ENCODE results near the gene POLR1A.

The POLR1A gene

DNA sequence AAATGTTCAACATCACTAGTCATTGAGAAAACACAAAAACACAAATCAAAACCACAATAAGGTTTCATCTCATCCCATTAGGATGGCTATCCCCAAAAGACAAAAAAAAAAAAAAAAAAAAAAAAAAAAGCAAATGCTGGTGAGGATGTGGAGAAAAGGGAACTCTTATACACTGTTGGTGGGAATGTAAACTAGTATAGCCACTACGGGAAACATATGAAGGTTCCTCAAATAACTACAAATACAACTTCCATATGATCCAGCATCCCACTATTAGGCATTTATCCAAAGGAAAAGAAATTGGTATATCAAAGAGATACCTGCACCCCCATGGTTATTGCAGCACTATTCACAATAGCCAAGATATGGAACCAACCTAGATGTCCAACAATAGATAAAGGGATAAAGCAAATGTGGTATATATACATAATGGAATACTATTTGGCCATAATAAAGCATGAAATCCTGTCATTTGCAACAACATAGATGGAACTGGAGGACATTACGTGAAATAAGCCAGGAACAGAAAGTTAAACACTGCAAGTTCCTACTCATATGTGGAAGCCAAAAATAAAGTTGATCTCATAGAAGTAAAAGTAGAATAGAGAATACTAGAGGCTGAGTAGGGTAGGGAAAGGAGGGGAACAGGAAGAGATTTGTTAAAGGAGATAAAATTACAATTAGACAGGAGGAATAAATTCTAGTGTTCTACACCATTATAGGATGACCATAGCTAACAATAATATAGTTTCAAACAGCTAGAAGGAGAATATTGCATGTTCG, 8.4 kb downstream of the POLR1A start:
- DNase-seq (ENCODE audit: low read depth in 2 of 2): no peak

DNA sequence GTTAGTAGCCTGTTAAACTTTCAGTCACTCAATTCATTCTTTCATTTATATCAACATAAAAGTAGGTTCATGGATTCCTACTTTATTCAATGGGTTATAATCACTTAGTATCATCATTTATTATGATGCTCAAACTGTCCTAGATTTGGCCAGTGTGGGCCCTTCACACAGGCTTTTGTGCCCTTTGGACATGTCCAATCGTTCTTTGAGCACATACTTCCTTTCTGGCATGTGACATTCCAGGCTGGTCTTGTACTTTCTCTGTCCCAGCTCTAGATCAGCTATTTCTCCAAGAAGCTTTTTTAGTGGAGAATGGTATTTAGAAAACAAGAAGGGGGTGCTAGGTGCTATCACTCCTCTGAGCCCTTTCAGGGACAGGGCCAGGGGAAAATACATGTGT, 11.5 kb downstream of the POLR1A start:
- DNase-seq (ENCODE audit: low read depth in 2 of 2): no peak

DNA sequence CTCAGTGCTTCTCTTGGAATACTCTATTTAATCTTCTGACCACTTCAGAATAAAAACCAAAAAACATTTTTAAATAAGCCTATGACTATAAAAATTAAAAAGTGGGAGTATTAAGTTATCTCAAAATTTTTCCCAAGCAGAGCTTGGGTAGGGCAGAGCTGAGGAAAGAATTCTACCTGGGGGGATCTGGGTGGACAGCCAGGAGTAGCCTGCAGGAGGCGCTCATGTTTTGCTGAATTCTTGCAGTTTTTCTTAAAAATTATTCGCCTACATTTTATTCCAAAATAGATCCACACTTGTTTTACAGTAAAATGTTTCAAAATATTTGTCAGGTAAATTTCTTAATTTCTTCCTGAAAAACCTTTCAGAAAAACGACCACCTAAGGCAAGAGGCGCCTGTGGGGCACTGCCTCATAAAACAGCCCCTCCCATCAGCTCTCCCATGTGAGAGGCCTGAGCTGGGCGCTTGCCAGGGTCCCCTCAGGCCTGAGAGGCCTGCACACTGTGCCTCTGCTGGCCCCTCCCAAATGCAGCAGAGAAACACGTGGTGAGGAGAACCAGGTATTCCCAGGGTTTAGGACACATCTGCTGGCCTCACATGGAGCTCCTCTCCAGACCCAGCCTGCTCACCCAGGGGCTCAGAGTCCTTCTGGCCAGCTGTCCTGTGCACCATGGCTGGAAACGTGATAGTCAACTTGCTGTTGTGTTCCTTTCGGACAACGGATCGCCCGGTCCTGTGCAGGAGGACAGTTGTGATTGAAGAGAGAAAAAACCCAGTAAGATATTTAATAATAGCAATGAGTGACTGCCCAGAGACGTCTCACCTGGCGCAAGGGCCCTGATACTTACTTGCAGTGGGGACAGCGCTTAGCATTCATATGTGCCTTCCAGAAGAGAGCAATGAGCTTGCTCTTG, 17.5 kb downstream of the POLR1A start:
- no peak for DNase-seq (ENCODE audit: low read depth in 2 of 2)

DNA sequence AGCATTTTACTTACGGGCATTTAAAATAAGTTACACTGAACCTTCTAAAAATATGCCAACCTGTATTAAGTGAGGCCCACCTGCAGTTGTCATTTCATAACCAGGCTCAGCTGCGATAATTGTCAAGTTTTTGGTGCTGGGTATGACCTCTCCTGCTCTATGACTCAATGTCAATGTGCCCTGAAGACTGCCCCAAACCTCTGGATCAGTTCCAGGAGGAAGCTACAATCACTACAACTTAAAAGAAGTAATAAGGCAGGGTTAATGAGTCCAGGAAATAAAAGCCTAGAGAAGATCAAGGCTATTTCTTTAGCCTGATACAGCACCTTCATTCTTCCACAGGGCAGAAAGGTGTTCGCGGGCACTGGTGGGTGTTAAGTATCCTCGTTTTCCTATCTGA, 22.9 kb downstream of the POLR1A start:
- no peak for DNase-seq (ENCODE audit: low read depth in 2 of 2)

DNA sequence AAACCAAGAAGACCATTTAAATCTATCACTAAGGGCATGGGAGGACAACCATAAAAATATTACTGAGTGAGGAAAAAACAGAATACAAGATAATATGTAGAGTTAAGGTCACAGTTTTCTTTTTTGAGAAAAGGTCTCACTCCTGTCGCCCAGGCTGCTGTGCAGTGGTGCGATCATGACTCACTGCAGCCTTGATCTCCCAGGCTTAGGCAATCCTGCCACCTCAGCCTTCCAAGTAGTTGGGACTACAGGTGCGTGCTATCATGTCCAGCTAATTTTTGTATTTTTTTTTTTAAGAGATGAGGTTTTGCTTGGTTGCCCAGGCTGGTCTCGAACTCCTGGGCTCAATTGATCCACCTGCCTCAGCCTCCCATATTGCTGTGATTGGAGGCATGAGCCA, 24.0 kb downstream of the POLR1A start:
- DNase-seq (ENCODE audit: low read depth in 2 of 2): no peak

DNA sequence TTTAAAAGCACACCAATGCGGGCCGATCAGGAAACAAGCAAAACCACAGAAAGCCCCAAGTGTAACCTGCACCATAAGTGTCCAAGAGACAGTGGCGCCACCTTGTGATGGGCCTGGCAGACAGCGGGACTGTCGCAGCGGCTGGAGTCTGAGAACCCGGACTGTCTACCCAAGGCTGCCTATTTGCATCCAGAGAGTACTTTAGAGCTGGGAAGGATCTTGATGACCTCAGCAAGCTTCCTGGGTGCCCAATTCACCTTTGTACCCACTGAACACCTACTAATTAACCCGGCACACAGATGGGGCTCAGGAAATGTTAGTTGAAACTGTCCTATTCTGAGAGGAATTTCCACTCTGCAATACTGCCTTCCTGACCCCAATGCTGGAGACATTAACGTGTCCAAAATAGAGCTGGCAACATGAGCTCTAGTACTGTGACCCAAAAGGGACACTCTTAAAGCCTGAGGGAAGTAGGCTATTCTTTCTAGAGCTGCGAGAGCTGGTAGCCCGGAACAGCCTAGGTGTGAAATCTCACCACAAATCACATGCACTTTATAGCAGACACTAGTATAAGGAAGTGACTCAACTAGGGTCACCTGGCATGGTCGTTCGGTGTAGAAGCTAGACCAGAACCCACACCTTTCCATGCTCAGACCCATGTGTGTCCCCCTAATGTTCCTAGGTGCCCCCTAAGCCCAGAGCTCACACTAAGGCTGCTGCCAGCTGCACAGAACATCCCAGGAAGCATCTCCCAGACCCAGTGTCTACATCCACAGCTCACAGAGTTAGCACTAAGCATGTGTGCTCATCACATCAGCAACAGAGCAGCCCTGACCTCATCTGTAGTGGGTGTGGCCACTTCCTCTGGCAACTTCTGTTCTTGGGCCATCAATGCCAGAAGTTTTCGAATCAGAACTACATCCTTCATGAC, 25.4 kb downstream of the POLR1A start:
- peak; percentile 27 to 36 for DNase-seq (ENCODE audit: low read depth in 2 of 2)

DNA sequence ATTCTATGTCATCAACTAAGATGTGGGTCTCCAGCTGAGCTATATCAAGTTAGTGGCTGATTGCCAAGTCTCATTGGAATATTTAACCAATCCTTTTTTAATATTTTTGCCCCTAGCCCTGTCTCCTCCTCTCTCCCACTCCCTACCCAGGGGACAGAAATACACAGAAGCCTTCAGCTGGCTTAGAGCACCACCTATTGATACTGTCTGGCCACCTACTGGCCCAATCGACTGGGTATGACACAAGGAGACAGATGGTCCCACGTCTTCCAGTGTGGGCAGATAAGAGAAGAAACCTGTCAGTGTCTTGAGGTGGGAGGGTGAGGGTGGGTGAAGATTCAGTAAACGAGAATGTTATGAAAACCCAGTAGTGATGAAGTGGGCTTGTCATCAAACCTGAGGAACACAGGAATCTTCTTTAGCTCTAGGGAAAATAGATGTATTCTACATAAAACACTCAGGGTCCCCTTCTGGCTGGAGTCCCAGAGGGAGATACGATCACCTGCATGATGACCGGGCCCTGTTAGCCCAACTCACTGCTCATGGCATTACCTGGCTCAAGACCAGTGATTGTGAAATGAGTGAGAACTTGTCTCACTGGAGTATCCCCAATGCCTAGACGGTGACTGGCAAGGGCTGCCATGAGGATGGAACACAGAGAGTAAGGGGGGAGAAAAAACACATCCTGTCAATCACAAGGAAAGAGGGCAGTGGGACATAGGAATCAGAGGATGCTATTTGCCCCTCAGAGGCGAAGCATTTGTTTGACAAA, 26.7 kb downstream of the POLR1A start:
- peak; percentile 32 to 33 for DNase-seq (ENCODE audit: low read depth in 2 of 2)

DNA sequence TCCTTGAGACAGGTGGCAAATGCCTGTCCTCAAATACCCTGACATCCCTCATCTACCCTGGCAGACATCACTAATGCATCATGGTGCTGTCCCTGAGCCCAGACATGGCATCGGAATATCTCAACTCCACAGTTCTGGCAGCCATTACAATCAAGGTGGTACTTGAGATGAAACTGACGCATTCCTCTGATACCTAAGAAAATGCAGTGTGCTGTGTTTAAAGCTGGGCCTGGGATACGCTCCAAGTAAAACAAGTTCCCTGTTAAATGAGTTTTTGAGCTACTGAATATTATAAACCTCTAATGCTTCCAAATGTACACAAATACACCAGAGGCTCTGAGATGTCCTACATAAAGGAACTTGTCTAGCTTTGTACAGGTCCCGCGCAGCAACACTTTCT, 29.8 kb downstream of the POLR1A start:
- no peak for DNase-seq (ENCODE audit: low read depth in 2 of 2)

DNA sequence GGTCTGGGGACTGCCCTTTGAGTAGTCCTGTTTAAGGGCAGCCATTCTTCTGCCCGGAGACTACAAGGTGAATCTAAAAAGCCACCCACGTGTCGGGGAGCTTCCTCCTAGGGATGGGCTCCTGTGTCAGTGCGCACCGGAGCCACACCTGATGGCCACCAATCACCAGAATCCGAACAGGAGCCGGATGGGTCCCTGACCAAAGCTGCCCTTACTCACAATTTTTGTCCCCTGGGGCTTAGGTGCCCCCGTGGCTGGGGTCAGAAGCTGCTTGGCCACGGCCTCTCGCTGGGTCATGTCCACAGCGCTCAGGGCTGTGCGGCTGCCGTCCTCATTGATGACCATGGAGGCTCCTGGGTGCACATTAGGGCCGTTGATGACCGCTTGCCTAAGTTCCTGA, 30.9 kb downstream of the POLR1A start:
- DNase-seq (ENCODE audit: low read depth in 2 of 2): no peak

DNA sequence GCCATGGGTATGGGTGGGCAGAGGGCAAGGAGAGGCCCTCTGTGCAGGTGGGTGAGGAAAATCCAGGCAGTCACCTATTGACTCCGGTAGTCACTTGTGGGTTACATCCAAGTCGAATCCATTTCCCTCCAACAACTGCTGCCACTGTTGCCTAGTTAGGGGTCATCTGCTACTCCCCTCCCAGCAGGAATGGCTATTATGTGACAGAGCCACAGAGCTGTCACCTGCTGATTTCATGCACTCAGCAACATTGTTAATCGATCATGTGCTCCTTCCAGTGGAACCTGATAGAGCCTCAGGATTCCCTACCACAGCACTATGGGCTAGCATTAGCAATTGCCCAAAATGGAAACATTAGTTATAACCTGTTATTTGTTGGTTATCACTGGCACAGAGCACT, 31.4 kb downstream of the POLR1A start:
- DNase-seq (ENCODE audit: low read depth in 2 of 2): no peak

DNA sequence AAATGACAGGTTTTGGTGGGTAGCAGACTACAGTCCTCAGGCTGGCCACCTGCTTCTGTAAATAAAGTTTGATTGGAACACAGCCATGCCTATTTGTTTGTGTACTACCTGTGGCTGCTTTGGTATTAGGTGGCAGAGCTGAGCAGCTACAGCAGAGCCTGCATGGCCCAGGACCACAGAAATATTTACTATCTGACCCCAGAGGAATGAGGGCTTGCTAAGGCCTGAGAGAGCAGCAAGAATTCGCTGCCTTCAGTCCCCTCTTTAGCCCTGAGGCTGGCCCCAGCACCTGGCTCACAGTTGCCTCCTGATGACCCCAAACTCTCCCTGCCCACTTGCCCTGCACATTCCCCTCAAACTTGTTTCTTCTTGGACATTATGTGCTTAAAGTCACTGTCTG, 32.5 kb downstream of the POLR1A start:
- no peak for DNase-seq (ENCODE audit: low read depth in 2 of 2)

DNA sequence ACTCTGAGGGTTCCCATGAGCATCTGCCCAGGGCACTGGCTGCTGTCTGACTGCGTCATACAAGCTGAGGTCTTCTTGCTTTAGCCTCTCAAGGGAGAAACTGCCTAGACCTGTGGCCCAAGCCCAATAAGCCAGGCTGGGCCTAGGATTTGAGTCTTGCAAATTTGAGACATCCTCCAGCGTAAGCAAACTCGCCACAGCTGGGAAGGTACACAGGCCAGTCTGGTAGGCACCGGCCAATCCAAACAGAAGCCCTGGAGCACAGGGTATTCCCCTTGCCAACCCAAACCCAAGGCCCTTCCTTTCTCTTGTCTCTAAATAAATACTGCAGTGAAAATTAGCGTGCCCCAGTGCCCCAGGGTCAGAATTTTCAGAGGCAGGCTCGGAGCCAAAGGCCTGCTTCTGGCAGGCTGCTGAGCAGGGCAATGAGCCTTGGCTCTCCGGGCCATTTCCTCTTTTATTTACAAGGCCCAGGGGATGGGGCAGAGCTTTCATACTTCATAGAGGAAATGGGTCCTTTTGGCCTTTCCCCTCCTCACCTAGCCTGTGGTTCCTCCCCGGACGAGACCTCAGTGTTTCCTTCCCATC, 33.3 kb downstream of the POLR1A start:
- no peak for DNase-seq (ENCODE audit: low read depth in 2 of 2)

DNA sequence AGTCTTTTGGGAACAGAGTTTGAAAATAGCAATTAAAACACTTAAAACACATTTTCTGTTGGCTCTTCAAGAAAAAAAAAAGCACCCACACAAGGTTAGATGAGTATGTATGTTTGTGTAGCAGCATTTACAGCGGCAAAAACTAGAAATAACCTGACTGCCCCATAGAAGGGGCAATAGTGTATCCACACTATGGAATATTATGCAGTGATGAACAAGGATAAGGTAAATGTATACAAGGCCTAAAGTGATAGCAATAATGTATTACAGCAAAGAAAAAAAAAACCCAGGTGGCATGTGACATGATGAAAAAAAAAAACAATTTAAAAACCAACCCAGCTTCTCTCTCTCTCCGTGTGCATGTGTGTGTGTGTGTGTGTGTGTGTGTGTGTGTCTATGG, 34.8 kb downstream of the POLR1A start:
- DNase-seq (ENCODE audit: low read depth in 2 of 2): no peak

DNA sequence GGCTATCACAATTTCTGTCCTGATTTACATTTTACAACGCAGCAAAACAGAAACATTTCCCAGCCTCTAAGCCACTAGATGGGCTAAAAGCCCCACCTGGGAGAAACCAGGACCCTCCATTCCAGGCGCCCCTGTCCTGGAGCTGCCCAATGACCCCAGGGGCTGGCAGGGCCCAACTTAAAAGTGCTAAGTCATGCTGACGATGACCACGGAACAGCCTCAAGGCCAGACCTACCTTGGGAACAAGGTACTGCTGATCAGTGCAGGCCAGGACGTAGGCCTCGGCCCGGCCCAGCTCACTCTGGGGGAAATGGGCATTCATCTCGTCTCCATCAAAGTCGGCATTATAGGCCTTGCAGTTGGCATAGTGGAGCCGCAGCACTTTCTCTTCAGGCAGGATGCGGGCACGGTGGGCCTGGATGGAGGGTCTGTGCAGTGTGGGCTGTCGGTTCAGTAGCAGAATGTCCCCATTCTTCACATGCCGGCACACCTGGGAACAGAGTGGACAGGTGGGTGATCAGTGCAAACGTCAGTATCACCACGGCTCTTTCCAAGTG, 35.8 kb downstream of the POLR1A start:
- no peak for DNase-seq (ENCODE audit: low read depth in 2 of 2)

DNA sequence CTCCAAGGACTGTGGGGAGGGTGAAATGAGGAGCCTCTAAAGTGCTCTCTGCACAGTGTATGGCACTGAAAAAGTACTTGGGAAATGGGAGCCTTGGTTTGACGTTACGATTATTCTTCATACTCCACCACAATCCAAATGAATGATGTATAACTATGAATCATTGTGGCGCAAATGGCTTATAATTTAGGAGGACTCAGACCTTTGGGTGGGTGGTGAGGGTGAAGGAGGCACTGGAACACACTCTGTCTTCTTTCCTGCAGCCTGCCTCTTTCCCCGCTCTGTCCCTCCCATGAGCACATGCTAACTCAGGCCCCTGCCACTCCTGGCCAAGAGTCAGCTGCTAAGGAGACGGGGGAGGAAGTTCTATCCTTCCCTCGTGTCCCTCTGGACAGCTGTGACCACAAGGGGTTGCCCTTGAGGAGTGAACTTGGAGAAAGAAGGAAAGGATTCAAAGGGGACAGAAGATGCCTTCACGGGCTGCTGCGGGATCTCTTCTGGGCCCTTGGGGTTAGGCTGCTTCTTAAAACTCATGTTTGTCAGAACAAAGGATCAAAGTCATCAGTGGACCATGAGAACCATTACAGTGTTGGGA, 36.5 kb downstream of the POLR1A start:
- DNase-seq (ENCODE audit: low read depth in 2 of 2): no peak

DNA sequence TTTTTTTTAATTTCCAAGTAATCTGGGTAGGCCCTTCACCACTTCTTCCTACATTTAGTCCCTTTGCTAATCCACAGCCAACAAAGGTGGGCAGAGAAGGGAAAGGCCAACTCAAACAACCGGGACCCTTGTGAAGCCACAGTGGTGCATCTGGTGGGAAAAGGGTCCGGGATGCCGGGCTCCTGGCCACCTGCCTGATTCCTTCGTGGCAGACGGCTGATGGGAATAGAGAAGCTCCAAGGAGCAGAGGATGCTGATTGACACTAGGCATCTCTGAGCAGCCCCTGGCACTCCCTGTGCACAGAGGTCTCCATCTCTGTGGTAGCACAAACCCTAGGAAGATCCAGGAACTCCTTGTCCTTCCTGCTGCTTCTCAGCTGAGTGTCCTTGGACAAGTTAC, 37.0 kb downstream of the POLR1A start:
- DNase-seq (ENCODE audit: low read depth in 2 of 2): no peak

DNA sequence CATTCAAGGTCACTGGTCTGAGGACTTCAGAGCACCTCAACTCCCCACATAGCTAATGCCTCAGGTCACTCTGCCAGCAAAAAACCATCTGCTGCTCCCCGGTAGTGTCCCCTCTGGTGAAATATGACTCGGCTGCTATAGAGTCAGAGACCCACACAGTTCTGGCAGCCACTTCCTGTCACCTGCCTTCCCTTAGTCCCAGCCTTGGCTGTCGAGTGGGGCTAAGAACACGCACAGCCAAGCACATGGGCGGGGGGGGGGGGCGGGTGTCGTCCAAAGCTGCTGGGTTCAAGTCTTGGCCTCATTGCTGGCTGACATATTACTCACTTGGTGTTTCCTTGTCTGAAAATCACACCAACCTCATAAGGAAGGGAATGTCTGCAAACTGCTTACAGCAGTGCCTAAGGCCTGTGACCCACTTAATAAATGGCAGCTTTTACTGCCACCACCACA, 37.5 kb downstream of the POLR1A start:
- no peak for DNase-seq (ENCODE audit: low read depth in 2 of 2)

DNA sequence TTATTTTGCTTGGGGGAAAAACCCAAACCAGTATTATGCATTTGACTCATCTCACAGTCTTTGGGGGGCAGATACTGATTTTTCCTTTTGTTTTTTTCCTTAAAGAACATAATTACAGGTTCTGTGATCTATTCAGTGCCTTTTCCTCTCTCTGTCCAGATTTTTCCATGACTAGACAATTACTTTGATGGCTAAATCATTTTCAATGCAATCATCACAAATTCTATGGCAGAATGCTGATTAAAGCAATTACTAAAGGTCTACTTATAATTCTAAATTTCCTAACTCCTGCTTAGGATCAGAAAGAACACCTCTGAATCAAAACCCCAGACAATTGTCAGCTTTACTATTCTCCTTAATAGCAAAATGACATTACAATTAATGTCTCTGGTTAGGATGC, 38.8 kb downstream of the POLR1A start:
- DNase-seq (ENCODE audit: low read depth in 2 of 2): no peak

DNA sequence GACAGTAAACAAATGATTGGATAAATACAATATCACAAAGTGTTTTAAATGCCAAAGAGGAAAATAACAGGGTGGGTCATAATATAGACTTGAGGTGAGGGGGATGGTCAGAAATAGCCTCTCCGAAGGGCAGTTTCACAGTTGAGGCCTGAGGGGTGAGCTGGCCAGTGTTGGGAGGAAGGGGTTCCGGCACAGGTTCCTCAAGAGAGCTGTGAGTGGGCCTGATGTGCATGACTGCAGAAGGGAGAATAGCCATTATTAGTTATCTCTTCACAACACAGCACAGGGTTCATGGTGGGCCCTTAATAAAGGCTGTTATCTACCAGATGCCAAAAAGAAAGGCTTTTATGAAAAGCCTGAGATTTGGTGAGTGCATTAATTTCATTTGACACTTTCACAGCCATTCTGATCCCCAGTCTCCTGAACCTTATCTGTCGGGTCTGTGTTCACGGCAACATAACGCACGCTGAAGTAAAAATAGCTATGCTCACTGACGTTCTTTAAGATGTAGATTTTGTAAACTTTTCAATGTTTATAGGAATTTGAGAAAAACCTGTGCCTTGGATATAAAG, 39.6 kb downstream of the POLR1A start:
- no peak for DNase-seq (ENCODE audit: low read depth in 2 of 2)

DNA sequence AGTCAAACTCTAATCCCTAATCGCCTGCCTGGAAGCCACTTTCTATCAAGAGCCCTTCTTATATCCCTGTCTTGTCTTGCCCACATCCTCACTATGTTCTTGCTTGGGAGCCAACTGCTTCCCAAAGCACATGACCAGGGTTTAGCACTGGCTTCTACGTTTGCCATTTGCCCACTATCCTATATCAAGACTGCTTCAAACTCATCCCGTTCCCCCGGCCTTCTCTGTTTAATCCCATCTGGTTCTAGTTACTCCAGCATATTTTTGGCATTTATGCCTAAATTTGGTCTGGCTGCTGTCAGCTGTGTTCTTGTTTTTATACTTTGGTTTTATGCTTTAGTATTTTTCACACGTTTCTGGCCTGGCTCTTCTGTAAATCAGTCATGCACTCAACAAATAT, 40.2 kb downstream of the POLR1A start:
- DNase-seq (ENCODE audit: low read depth in 2 of 2): peak; percentile 86 to 87
